ENCODE data around the gene DOK3. TPM values are rescaled to one million over a fixed set of nuclear protein-coding genes. Genes with fewer than 3 reads are reported as not detected.

DOK3 gene
- total and polyA plus RNA-seq, 10 donors = 69.9 to 231 (median 142) TPM

DNA sequence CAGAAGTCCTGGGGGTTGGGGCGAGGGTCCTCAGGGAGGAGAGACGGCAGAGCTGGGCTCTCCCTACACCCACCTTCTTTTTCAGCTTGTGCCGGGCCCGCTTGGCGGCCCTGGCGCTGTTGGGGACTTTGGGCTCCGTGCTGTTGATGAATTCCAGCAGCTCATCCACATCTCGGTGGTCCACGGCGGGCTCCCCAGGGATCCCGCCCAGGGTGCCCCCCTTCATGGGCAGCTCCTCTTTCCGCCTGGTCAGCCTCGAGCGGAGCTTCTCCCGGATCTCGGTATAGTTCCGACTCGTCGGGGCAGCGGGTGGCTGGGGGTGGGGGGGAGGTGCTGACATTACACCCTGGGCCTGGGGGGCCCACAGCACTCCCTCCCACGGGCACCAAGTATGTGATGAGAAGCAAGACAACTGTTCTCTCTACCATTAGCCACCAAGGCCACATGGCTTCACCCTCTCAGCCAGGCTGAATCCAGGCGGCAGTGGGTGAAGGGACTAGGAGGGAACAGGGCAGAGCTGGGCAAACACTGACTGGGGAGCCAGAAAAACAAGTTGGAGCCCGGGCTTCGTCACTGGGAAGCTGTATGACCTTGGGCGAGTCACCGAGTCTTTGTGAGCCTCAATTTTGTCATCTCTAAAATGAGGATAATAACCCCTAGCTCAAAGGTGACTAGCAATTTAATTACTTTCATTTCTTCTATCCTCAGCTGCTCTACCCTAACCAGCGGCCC, 21.7 kb upstream of the DOK3 start:
- peak; percentile 53 for DNase-seq
- Histone ChIP-seq H3K36me3 (peaks cover 0 to 100% (median 83%) of the 10 kb centered on the region in 6 donors), H3K9me3 (no peaks in the 10 kb centered on the region), H3K27ac (no peak overlapping the region), H3K4me3 (no peak overlapping the region), H3K4me1 (peaks cover 0 to 3% (median 0%) of the 10 kb centered on the region in 6 donors), H3K27me3 (replicated peaks in 1 of 7) (no peaks in the 10 kb centered on the region)
- intact Hi-C loops (cut with DNase I; ENCODE audit: low total_unique reads) = no loop called here
- 91 to 95% (median 93%) methylated on average over 25 to 27 of the region's 27 CpGs for WGBS, 5 donors
- no peak for TF ChIP-seq POLR2AphosphoS5 (IDR thresholded peaks at IDR 0.05)
- no peak for TF ChIP-seq CTCF (IDR thresholded peaks at IDR 0.05 in 8 of 11, conservative IDR thresholded peaks at IDR 0.05 in 3 of 11)
- TF ChIP-seq POLR2A (IDR thresholded peaks at IDR 0.05) = no peak

DNA sequence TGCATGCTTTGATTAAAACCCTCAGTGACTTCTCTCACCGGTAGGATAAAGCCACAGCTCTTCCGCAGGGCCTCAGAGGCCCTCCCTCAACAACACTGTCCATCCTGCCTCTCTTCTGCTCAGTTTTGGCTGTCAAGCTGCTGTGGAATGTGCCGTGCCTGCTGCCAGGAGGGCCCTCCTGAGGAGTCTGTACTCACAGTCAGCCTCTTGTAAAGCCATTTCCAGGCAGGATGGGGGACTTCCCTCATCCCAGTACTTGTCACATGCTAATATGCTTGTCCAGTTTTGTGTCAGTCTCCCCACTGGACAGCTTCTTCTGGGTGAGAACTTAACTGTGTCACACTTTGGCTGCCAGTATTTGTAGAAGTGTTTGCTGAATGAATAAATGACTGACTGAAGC, 21.0 kb upstream of the DOK3 start:
- no peak overlapping the region for H3K4me3 ChIP-seq
- H3K27me3 ChIP-seq (replicated peaks in 1 of 7) = no peaks in the 10 kb centered on the region
- no peaks in the 10 kb centered on the region for H3K4me1 ChIP-seq
- no peak for TF ChIP-seq POLR2AphosphoS5 (IDR thresholded peaks at IDR 0.05)
- no peak for TF ChIP-seq POLR2A (IDR thresholded peaks at IDR 0.05)
- TF ChIP-seq CTCF (IDR thresholded peaks at IDR 0.05 in 8 of 11, conservative IDR thresholded peaks at IDR 0.05 in 3 of 11) = no peak
- peak; percentile 11 for DNase-seq
- intact Hi-C loops (cut with DNase I; ENCODE audit: low total_unique reads) = no loop called here
- H3K9me3 ChIP-seq = no peaks in the 10 kb centered on the region
- WGBS, 5 donors = 81 to 96% (median 87%) methylated on average over 3 of the region's 3 CpGs
- peaks cover 0 to 100% (median 84%) of the 10 kb centered on the region in 6 donors for H3K36me3 ChIP-seq
- H3K27ac ChIP-seq = no peak overlapping the region

- TF ChIP-seq CTCF (IDR thresholded peaks at IDR 0.05 in 8 of 11, conservative IDR thresholded peaks at IDR 0.05 in 3 of 11) (no peak), POLR2A (IDR thresholded peaks at IDR 0.05) (no peak), POLR2AphosphoS5 (IDR thresholded peaks at IDR 0.05) (no peak)
- no peaks in the 10 kb centered on the region for H3K4me1 ChIP-seq
- no peaks in the 10 kb centered on the region for H3K9me3 ChIP-seq
- peak; percentile 44 for DNase-seq
- WGBS, 5 donors = 85 to 94% (median 89%) methylated on average over 12 of the region's 12 CpGs
- intact Hi-C loops (cut with DNase I; ENCODE audit: low total_unique reads) = no loop called here
- peaks cover 0 to 100% (median 90%) of the 10 kb centered on the region in 6 donors for H3K36me3 ChIP-seq
- H3K4me3 ChIP-seq = no peak overlapping the region
- no peaks in the 10 kb centered on the region for H3K27me3 ChIP-seq (replicated peaks in 1 of 7)
- no peak overlapping the region for H3K27ac ChIP-seq
Measured at GRCh38 chr5:177529247-177530203, 19.9 kb upstream of the DOK3 start.

DNA sequence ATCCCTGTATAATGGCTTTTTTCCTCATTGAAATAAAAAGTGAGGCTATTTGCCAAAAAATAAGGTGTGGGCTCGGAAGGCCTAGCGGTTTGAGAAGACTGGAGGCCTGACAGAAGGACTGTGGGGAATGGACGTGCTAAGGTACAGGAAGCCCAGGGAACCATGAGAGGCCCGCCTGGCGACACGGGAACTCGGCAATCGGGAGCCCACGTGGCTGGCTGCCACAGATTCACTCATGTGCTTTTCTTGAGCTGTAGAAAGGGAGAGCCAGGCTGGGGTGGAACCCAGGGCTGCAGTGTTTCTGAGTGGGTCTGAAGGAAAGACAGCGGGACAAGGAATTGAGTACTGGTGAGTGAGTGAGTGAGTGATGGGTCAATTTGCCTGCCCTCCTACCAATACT, 19.0 kb upstream of the DOK3 start:
- Histone ChIP-seq H3K27ac (no peak overlapping the region), H3K4me3 (no peak overlapping the region), H3K36me3 (peaks cover 0 to 100% (median 94%) of the 10 kb centered on the region in 6 donors), H3K9me3 (no peaks in the 10 kb centered on the region), H3K4me1 (no peaks in the 10 kb centered on the region), H3K27me3 (replicated peaks in 1 of 7) (no peaks in the 10 kb centered on the region)
- TF ChIP-seq CTCF (IDR thresholded peaks at IDR 0.05 in 8 of 11, conservative IDR thresholded peaks at IDR 0.05 in 3 of 11) = no peak
- no peak for TF ChIP-seq POLR2A (IDR thresholded peaks at IDR 0.05)
- TF ChIP-seq POLR2AphosphoS5 (IDR thresholded peaks at IDR 0.05) = peak in 1 of 3 donors; percentile 8
- WGBS, 5 donors = 89 to 95% (median 90%) methylated on average over 10 of the region's 10 CpGs
- peak; percentile 44 for DNase-seq
- intact Hi-C loops (cut with DNase I; ENCODE audit: low total_unique reads) = no loop called here
